ENCODE measurements around the gene PAIP1. TPM values are rescaled to one million over a fixed set of nuclear protein-coding genes. Genes with fewer than 3 reads are reported as not detected.
"Not testable (repeated sequence)": the region's sequence is repeated elsewhere in the genome, so short reads cannot be mapped to it uniquely, and the experiment has no call there.

PAIP1 gene
- polyA plus RNA-seq, 1 donor: 69.3 TPM

DNA sequence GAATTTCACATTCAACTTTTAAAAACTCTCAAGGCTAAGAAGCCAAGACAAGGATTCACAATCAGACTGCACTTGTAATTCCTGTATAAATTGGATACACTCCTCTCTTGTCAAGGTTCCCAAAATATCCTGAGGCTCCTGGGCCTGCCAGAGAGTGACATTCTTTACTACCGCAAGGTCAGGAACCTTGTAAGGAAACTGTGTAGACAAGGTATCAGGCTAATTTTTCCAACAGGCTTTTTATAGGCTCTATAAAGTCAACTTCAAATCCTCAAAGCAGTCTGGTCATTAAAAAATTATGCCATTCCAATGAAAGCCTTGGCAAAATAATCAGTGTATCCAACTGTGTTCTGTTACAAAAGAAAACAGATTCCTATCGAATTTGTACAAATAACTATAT lies 15.5 kb upstream of the PAIP1 start:
- DNase-seq: no peak
- WGBS (ENCODE audit: insufficient coverage, low lambda C conversion rate): 83% methylated on average over 1 of the region's 2 CpGs
- H3K36me3 ChIP-seq (ENCODE audit: control insufficient read depth, insufficient read depth, low read length): peaks cover 3% of the 10 kb centered on the region
- no peak overlapping the region for H3K4me3 ChIP-seq (ENCODE audit: low read length)
- H3K27ac ChIP-seq (ENCODE audit: low read length): no peak overlapping the region
- no peaks in the 10 kb centered on the region for H3K9me3 ChIP-seq (ENCODE audit: control insufficient read depth, low read depth, low read length)
- H3K27me3 ChIP-seq (ENCODE audit: control insufficient read depth, insufficient read depth, low read length): no peaks in the 10 kb centered on the region
- no peaks in the 10 kb centered on the region for H3K4me1 ChIP-seq (ENCODE audit: control insufficient read depth, insufficient read depth, low read length)

DNA sequence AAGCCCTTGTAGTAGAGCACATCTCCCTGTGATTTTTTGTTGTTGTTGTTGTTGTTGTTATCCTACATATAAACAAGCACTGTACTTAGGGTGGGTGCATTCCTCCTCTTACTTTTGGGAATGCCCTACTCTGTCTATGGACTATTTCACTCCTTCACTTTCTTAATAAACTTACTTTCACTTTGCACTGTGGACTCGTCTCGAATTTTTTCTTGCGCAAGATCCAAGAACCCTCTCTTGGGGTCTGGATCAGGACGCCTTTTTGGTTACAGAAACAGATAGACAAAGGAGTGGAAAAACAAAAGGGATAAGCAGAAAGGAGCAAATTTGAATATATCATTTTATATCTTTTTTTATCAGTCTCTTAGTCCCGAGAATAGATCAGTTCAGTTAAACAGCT lies 14.4 kb upstream of the PAIP1 start:
- no peaks in the 10 kb centered on the region for H3K9me3 ChIP-seq (ENCODE audit: control insufficient read depth, low read depth, low read length)
- WGBS (ENCODE audit: insufficient coverage, low lambda C conversion rate): 65% methylated on average over 2 of the region's 5 CpGs
- H3K27ac ChIP-seq (ENCODE audit: low read length): no peak overlapping the region
- no peak overlapping the region for H3K4me3 ChIP-seq (ENCODE audit: low read length)
- no peak for DNase-seq
- H3K27me3 ChIP-seq (ENCODE audit: control insufficient read depth, insufficient read depth, low read length): no peaks in the 10 kb centered on the region
- H3K4me1 ChIP-seq (ENCODE audit: control insufficient read depth, insufficient read depth, low read length): no peaks in the 10 kb centered on the region
- peaks cover 3% of the 10 kb centered on the region for H3K36me3 ChIP-seq (ENCODE audit: control insufficient read depth, insufficient read depth, low read length)

GRCh38 chr5:43570450-43571158 lies 13.7 kb upstream of the PAIP1 start:
- H3K4me1 ChIP-seq (ENCODE audit: control insufficient read depth, insufficient read depth, low read length): no peaks in the 10 kb centered on the region
- no peaks in the 10 kb centered on the region for H3K27me3 ChIP-seq (ENCODE audit: control insufficient read depth, insufficient read depth, low read length)
- WGBS (ENCODE audit: insufficient coverage, low lambda C conversion rate): 100% methylated on average over 3 of the region's 8 CpGs
- peaks cover 3% of the 10 kb centered on the region for H3K36me3 ChIP-seq (ENCODE audit: control insufficient read depth, insufficient read depth, low read length)
- DNase-seq: no peak
- no peaks in the 10 kb centered on the region for H3K9me3 ChIP-seq (ENCODE audit: control insufficient read depth, low read depth, low read length)
- H3K27ac ChIP-seq (ENCODE audit: low read length): no peak overlapping the region
- H3K4me3 ChIP-seq (ENCODE audit: low read length): no peak overlapping the region

DNA sequence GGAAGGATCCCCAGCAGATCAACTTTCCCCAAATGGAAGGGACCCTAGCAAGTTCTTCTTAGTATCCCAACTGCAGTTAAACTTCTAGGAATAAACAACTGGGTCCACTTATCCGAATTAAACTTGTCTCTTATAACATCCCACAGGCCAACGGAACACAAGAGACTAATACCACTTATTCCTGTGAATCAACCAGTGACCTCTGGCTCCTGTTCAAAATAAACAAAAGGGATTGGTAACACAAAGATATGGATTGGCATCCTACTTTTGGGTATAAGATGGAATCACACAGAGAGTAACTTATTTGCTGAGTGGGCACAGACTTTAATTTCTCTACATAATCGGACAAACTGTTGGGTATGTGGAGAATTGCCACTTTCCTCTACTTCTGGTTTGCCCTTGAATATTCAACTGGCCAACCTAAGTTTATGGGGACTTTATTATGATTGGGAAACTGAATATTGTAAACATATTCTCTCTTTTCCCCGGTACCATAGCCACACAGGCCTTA lies 12.4 kb upstream of the PAIP1 start:
- Histone ChIP-seq H3K4me1 (ENCODE audit: control insufficient read depth, insufficient read depth, low read length) (no peaks in the 10 kb centered on the region), H3K27me3 (ENCODE audit: control insufficient read depth, insufficient read depth, low read length) (no peaks in the 10 kb centered on the region), H3K36me3 (ENCODE audit: control insufficient read depth, insufficient read depth, low read length) (no peaks in the 10 kb centered on the region), H3K9me3 (ENCODE audit: control insufficient read depth, low read depth, low read length) (no peaks in the 10 kb centered on the region), H3K4me3 (ENCODE audit: low read length) (no peak overlapping the region), H3K27ac (ENCODE audit: low read length) (no peak overlapping the region)
- 100% methylated on average over 1 of the region's 4 CpGs for whole genome bisulfite sequencing (ENCODE audit: insufficient coverage, low lambda C conversion rate)
- DNase-seq: no peak

DNA sequence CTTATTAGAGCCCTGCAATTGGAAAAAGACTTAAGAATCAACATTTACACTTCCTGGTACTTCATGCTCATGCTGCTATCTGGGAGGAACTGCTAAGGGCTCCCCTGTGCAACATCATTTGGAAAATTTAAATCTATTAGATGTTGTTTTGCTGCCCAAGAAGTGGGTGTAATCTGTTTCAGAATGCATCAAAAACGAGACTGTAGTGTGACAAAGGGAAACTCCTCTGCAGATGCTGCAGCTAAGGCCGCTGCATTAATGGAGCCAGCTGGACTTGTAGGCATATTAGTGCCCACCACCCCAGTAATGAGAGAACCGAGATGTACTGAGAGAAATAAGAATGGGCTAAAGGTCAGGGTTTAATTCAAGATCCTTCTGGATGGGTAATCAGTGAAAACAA lies 11.1 kb upstream of the PAIP1 start:
- Histone ChIP-seq H3K27ac (ENCODE audit: low read length) (no peak overlapping the region), H3K36me3 (ENCODE audit: control insufficient read depth, insufficient read depth, low read length) (no peaks in the 10 kb centered on the region), H3K9me3 (ENCODE audit: control insufficient read depth, low read depth, low read length) (no peaks in the 10 kb centered on the region), H3K4me1 (ENCODE audit: control insufficient read depth, insufficient read depth, low read length) (no peaks in the 10 kb centered on the region), H3K27me3 (ENCODE audit: control insufficient read depth, insufficient read depth, low read length) (no peaks in the 10 kb centered on the region), H3K4me3 (ENCODE audit: low read length) (no peak overlapping the region)
- DNase-seq: no peak
- WGBS (ENCODE audit: insufficient coverage, low lambda C conversion rate): 40% methylated on average over 1 of the region's 3 CpGs

DNA sequence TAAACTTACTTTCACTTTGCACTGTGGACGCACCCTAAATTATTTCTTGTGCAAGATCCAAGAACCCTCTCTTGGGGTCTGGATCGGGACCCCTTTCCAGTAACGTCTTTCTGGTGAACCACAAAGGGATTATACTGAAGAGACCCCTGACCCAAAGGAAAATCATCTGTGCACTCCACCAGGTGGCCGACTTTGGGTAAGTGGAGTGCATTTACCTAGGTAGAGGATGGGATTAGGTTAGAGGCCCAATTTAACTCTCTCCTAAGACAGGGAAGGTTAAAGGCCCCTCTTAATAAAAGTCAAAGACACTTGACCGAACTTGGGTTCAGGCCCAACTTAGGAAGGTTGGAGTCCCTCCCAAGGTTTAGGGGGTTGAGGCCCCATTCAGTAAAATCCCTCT lies 8.2 kb upstream of the PAIP1 start:
- no peaks in the 10 kb centered on the region for H3K27me3 ChIP-seq (ENCODE audit: control insufficient read depth, insufficient read depth, low read length)
- no CpG with 5 or more reads among the region's 5 CpGs for WGBS (ENCODE audit: insufficient coverage, low lambda C conversion rate)
- no peaks in the 10 kb centered on the region for H3K36me3 ChIP-seq (ENCODE audit: control insufficient read depth, insufficient read depth, low read length)
- H3K27ac ChIP-seq (ENCODE audit: low read length): no peak overlapping the region
- no peak overlapping the region for H3K4me3 ChIP-seq (ENCODE audit: low read length)
- no peaks in the 10 kb centered on the region for H3K9me3 ChIP-seq (ENCODE audit: control insufficient read depth, low read depth, low read length)
- no peak for DNase-seq
- no peaks in the 10 kb centered on the region for H3K4me1 ChIP-seq (ENCODE audit: control insufficient read depth, insufficient read depth, low read length)

GRCh38 chr5:43564289-43564850 lies 7.5 kb upstream of the PAIP1 start:
- Histone ChIP-seq H3K27ac (ENCODE audit: low read length) (no peak overlapping the region), H3K4me1 (ENCODE audit: control insufficient read depth, insufficient read depth, low read length) (no peaks in the 10 kb centered on the region), H3K9me3 (ENCODE audit: control insufficient read depth, low read depth, low read length) (no peaks in the 10 kb centered on the region), H3K4me3 (ENCODE audit: low read length) (no peak overlapping the region), H3K36me3 (ENCODE audit: control insufficient read depth, insufficient read depth, low read length) (no peaks in the 10 kb centered on the region), H3K27me3 (ENCODE audit: control insufficient read depth, insufficient read depth, low read length) (no peaks in the 10 kb centered on the region)
- no CpG with 5 or more reads among the region's 5 CpGs for WGBS (ENCODE audit: insufficient coverage, low lambda C conversion rate)
- no peak for DNase-seq

GRCh38 chr5:43563321-43563720 lies 6.4 kb upstream of the PAIP1 start:
- Histone ChIP-seq H3K9me3 (ENCODE audit: control insufficient read depth, low read depth, low read length) (no peaks in the 10 kb centered on the region), H3K27me3 (ENCODE audit: control insufficient read depth, insufficient read depth, low read length) (no peaks in the 10 kb centered on the region), H3K4me1 (ENCODE audit: control insufficient read depth, insufficient read depth, low read length) (no peaks in the 10 kb centered on the region), H3K27ac (ENCODE audit: low read length) (no peak overlapping the region), H3K4me3 (ENCODE audit: low read length) (no peak overlapping the region), H3K36me3 (ENCODE audit: control insufficient read depth, insufficient read depth, low read length) (no peaks in the 10 kb centered on the region)
- WGBS (ENCODE audit: insufficient coverage, low lambda C conversion rate): 100% methylated on average over 1 of the region's 3 CpGs
- DNase-seq: no peak

DNA sequence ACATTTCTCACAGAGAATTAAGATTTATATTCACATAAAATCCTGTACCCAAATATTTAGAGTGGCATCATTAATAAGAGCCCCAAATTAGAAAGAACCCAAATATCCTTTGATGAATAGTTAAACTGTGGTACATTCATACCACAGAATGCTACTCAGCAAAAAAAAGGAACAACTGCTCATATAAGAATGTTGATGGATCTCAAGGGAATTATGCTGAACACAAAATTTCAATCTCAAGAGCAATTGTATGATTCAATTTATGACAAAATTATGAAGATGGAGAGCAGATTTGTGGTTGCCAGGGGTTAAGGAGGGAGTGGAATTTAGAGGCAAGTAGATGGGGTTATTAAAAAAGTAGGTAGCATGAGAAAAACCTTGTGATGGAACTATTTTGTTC lies 4.5 kb upstream of the PAIP1 start:
- Histone ChIP-seq H3K4me1 (ENCODE audit: control insufficient read depth, insufficient read depth, low read length) (no peaks in the 10 kb centered on the region), H3K4me3 (ENCODE audit: low read length) (no peak overlapping the region), H3K27me3 (ENCODE audit: control insufficient read depth, insufficient read depth, low read length) (no peaks in the 10 kb centered on the region), H3K27ac (ENCODE audit: low read length) (no peak overlapping the region), H3K9me3 (ENCODE audit: control insufficient read depth, low read depth, low read length) (no peaks in the 10 kb centered on the region), H3K36me3 (ENCODE audit: control insufficient read depth, insufficient read depth, low read length) (no peaks in the 10 kb centered on the region)
- DNase-seq: no peak

GRCh38 chr5:43560128-43560527 lies 3.3 kb upstream of the PAIP1 start:
- Histone ChIP-seq H3K9me3 (ENCODE audit: control insufficient read depth, low read depth, low read length) (no peaks in the 10 kb centered on the region), H3K4me1 (ENCODE audit: control insufficient read depth, insufficient read depth, low read length) (no peaks in the 10 kb centered on the region), H3K27ac (ENCODE audit: low read length) (no peak overlapping the region), H3K4me3 (ENCODE audit: low read length) (no peak overlapping the region), H3K36me3 (ENCODE audit: control insufficient read depth, insufficient read depth, low read length) (no peaks in the 10 kb centered on the region), H3K27me3 (ENCODE audit: control insufficient read depth, insufficient read depth, low read length) (no peaks in the 10 kb centered on the region)
- no CpG with 5 or more reads among the region's 2 CpGs for WGBS (ENCODE audit: insufficient coverage, low lambda C conversion rate)
- DNase-seq: no peak

- H3K27me3 ChIP-seq (ENCODE audit: control insufficient read depth, insufficient read depth, low read length); H3K4me1 ChIP-seq (ENCODE audit: control insufficient read depth, insufficient read depth, low read length); H3K9me3 ChIP-seq (ENCODE audit: control insufficient read depth, low read depth, low read length); DNase-seq: not testable (repeated sequence)
- peak overlapping the region; percentile 72 for H3K4me3 ChIP-seq (ENCODE audit: low read length)
- peaks cover 25% of the 10 kb centered on the region for H3K36me3 ChIP-seq (ENCODE audit: control insufficient read depth, insufficient read depth, low read length)
- WGBS (ENCODE audit: insufficient coverage, low lambda C conversion rate): no CpG with 5 or more reads among the region's 30 CpGs
- peak overlapping the region; percentile 89 for H3K27ac ChIP-seq (ENCODE audit: low read length)
Observed at GRCh38 chr5:43556607-43556856, 345 bp downstream of the PAIP1 start.

Data from large intestine (tissue), 3 donors.